Prostate gland (tissue), 2 donors: ENCODE results near the gene ATG16L2. TPM values are rescaled to one million over a fixed set of nuclear protein-coding genes. Genes with fewer than 3 reads are reported as not detected.

Source experiments
- DNase-seq: peaks from one replicate; pipeline ENCODE4 v3.0.0-alpha.2; 2019; ENCODE audit warnings: low spot score
- H3K27ac ChIP-seq, 2 donors: fragments of 200-600 bp; sonication (generic); 2 replicates each; pipeline ENCODE4 v1.5.1; 2017 to 2019
- H3K27me3 ChIP-seq: fragments of 200-600 bp; sonication (generic); replicated peaks from 2 replicates; pipeline ENCODE4 v1.5.1; 2019; ENCODE audit not compliant: insufficient read depth
- H3K36me3 ChIP-seq, 2 donors: fragments of 200-600 bp; sonication (generic); 1 replicate in 1 of 2; 2 replicates in 1 of 2; pipeline versions ENCODE4 v1.5.1 to v1.8.1; 2017 to 2019
- H3K4me1 ChIP-seq: fragments of 200-600 bp; sonication (generic); replicated peaks from 2 replicates; pipeline ENCODE4 v1.5.1; 2019
- H3K4me3 ChIP-seq, 2 donors: fragments of 200-600 bp; sonication (generic); 2 replicates each; pipeline ENCODE4 v1.5.1; 2017 to 2019
- H3K9me3 ChIP-seq: fragments of 200-600 bp; sonication (generic); 2 replicates; pipeline ENCODE4 v1.5.1; 2017
- CTCF ChIP-seq, 4 experiments: fragments of 200-600 bp in 2 of 4; fragments of 450-650 bp in 2 of 4; sonication (generic) in 2 of 4; IDR thresholded peaks; 1 replicate in 3 of 4; 2 replicates in 1 of 4; pipeline ENCODE4 v1.5.1; 2016 to 2019; ENCODE audit warnings: antibody characterized with exemption in 4 of 4, mild to moderate bottlenecking in 2 of 4, moderate library complexity in 2 of 4
- POLR2A ChIP-seq: fragments of 450-650 bp; IDR thresholded peaks from one replicate; pipeline ENCODE4 v1.6.1; 2016; ENCODE audit warnings: antibody characterized with exemption, mild to moderate bottlenecking
- POLR2AphosphoS5 ChIP-seq: sonication (generic); formaldehyde crosslinking; IDR thresholded peaks from one replicate; pipeline ENCODE4 v1.6.1; 2017; ENCODE audit warnings: antibody characterized with exemption
- WGBS: methylation state at CpG from one replicate; pipeline ENCODE4 v1.1.5; 2018; 5-methylcytosine and 5-hydroxymethylcytosine counted together
- intact Hi-C: fragments of 100-400 bp; cut with DNase I; formaldehyde crosslinking; loops from one replicate; pipeline ENCODE4 v1.14.2; 2022
- total RNA-seq, 2 donors: library from RNA; depleted of rRNA; stranded (reverse); fragments of >200 nt; gene quantifications; one replicate each; pipeline ENCODE4 v1.1.0, GENCODE V29; 2016

The ATG16L2 gene
- total RNA-seq, 2 donors from 2014 or later: 27.5 to 29.7 TPM

GRCh38 chr11:72768581-72768980 lies 45.6 kb upstream of the ATG16L2 start:
- H3K9me3 ChIP-seq: no peaks in the 10 kb centered on the region

GRCh38 chr11:72769680-72770079 lies 44.5 kb upstream of the ATG16L2 start:
- no peak overlapping the region for H3K27ac ChIP-seq
- 56% methylated on average over 4 of the region's 4 CpGs for WGBS
- DNase-seq: no peak
- intact Hi-C loops: no loop called here
- H3K9me3 ChIP-seq: no peaks in the 10 kb centered on the region
- H3K4me1 ChIP-seq: peaks cover 19% of the 10 kb centered on the region
- TF ChIP-seq POLR2A: no peak
- TF ChIP-seq POLR2AphosphoS5: no peak
- TF ChIP-seq CTCF (IDR thresholded peaks at IDR 0.05): no peak
- H3K4me3 ChIP-seq: no peak overlapping the region
- H3K27me3 ChIP-seq: no peaks in the 10 kb centered on the region
- no peaks in the 10 kb centered on the region for H3K36me3 ChIP-seq

More at GRCh38 chr11:72768581-72768980, 45.6 kb upstream of the ATG16L2 start:
- Histone ChIP-seq H3K4me1 (peaks cover 8% of the 10 kb centered on the region), H3K4me3 (no peak overlapping the region), H3K36me3 (no peaks in the 10 kb centered on the region), H3K27ac (no peak overlapping the region), H3K27me3 (no peaks in the 10 kb centered on the region)
- intact Hi-C loops: no loop called here
- no peak for DNase-seq
- TF ChIP-seq POLR2A (no peak), CTCF (IDR thresholded peaks at IDR 0.05) (no peak), POLR2AphosphoS5 (no peak)
- WGBS: 93% methylated on average over 3 of the region's 3 CpGs

- Histone ChIP-seq H3K9me3 (no peaks in the 10 kb centered on the region), H3K4me1 (peaks cover 25% of the 10 kb centered on the region), H3K27me3 (no peaks in the 10 kb centered on the region), H3K4me3 (no peak overlapping the region), H3K27ac (no peak overlapping the region), H3K36me3 (no peaks in the 10 kb centered on the region)
- intact Hi-C loops: no loop called here
- WGBS: 83% methylated on average over 3 of the region's 3 CpGs
- DNase-seq: no peak
- no peak for TF ChIP-seq POLR2A
- TF ChIP-seq POLR2AphosphoS5: no peak
- no peak for TF ChIP-seq CTCF (IDR thresholded peaks at IDR 0.05)
Observed at GRCh38 chr11:72770799-72771198, 43.4 kb upstream of the ATG16L2 start.

GRCh38 chr11:72771507-72771906 lies 42.7 kb upstream of the ATG16L2 start:
- Histone ChIP-seq H3K4me1 (peaks cover 25% of the 10 kb centered on the region), H3K9me3 (no peaks in the 10 kb centered on the region), H3K36me3 (no peaks in the 10 kb centered on the region), H3K27me3 (no peaks in the 10 kb centered on the region), H3K27ac (no peak overlapping the region), H3K4me3 (no peak overlapping the region)
- TF ChIP-seq POLR2A: no peak
- no peak for TF ChIP-seq POLR2AphosphoS5
- no peak for TF ChIP-seq CTCF (IDR thresholded peaks at IDR 0.05)
- intact Hi-C loops: no loop called here
- DNase-seq: no peak
- 52% methylated on average over 4 of the region's 4 CpGs for WGBS

- H3K4me3 ChIP-seq: no peak overlapping the region
- DNase-seq: no peak
- WGBS: 91% methylated on average over 12 of the region's 12 CpGs
- no peaks in the 10 kb centered on the region for H3K9me3 ChIP-seq
- H3K27me3 ChIP-seq: no peaks in the 10 kb centered on the region
- intact Hi-C loops: no loop called here
- TF ChIP-seq POLR2AphosphoS5 (no peak), POLR2A (no peak), CTCF (IDR thresholded peaks at IDR 0.05) (no peak)
- H3K36me3 ChIP-seq: no peaks in the 10 kb centered on the region
- H3K4me1 ChIP-seq: peaks cover 25% of the 10 kb centered on the region
- no peak overlapping the region for H3K27ac ChIP-seq
Observed at GRCh38 chr11:72772059-72772458, 42.2 kb upstream of the ATG16L2 start.
